Measurements from ENCODE around the gene ATP6V0D1.

ATP6V0D1 gene

DNA sequence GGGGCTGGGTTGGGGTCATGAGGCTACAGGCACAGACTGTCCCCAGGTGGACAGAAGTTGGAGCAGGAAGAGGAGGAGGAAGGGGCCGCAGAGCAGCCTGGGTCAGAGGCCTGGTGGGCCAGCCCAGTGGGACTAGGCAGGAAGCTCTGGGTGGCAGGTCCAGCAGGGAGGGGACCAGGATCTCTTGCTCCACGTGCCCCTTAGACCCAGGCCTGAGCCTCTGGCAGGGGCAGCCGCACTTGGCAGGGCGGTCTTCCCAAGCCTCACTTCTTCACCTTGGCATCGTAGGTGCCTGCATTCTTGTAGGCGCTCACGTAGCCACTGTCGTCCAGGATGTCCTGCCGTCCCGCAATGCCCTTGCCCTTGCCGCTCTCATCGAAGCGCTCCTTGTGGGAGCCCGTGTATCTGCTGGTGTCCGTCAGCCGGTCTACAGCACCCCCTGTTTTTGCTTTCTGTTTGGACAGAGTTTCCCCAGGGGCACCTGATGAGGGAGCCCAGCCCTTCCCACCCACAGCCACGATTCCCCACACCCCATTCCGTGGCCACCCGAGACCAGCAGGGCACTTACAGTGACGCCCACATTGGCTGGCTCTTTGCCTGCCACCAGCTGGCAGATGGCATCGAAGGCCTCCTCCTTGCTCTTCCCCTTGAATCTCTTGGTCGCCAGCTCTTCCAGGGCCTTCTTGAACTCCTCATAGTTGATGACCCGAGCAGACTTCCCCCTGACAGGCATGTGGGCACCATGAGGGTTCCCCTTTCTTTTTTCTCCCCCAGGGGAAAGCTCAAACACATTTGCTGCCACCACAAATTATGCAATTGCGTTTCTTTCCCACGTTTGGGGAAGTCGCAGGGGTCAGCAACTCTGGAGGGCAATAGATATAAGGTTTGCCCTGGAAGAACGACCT, 90.8 kb downstream of the ATP6V0D1 start:
- H3K27ac ChIP-seq (ENCODE audit: low read length): no peak overlapping the region
- no peak overlapping the region for H3K4me3 ChIP-seq (ENCODE audit: low read length)
- no peaks in the 10 kb centered on the region for H3K36me3 ChIP-seq (ENCODE audit: control insufficient read depth, low read depth, low read length)
- no peak overlapping the region for H3K9ac ChIP-seq (ENCODE audit: low read length)
- H3K4me1 ChIP-seq (ENCODE audit: control insufficient read depth, low read depth, low read length): peaks cover 16% of the 10 kb centered on the region
- H3K9me3 ChIP-seq (ENCODE audit: control insufficient read depth, low read depth, low read length): no peaks in the 10 kb centered on the region
- H3K27me3 ChIP-seq (ENCODE audit: control insufficient read depth, insufficient read depth, low read length): peaks cover 39% of the 10 kb centered on the region

DNA sequence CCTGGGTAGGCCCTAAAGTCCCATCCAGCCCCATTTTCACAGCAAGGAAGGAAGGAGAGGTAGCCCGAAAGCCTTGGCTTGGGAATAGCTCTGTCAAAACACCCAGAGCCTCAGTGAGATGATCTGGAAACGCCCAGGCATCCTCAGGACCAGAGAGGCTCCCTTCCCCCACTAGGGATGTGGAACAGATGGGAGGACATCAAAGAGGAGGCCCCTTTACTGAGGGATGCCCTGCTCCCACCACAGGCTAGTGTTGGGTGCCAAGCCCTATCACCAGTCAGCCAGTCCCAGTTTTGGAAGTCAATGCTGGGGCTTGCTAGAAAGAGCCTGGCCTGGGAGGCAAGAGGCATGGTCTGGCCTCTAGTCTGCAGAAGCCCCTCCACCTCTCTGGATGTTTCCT, 92.4 kb downstream of the ATP6V0D1 start:
- no peak overlapping the region for H3K27ac ChIP-seq (ENCODE audit: low read length)
- H3K9ac ChIP-seq (ENCODE audit: low read length): no peak overlapping the region
- no peaks in the 10 kb centered on the region for H3K9me3 ChIP-seq (ENCODE audit: control insufficient read depth, low read depth, low read length)
- H3K4me1 ChIP-seq (ENCODE audit: control insufficient read depth, low read depth, low read length): peaks cover 12% of the 10 kb centered on the region
- peaks cover 23% of the 10 kb centered on the region for H3K27me3 ChIP-seq (ENCODE audit: control insufficient read depth, insufficient read depth, low read length)
- H3K4me3 ChIP-seq (ENCODE audit: low read length): no peak overlapping the region
- no peaks in the 10 kb centered on the region for H3K36me3 ChIP-seq (ENCODE audit: control insufficient read depth, low read depth, low read length)

DNA sequence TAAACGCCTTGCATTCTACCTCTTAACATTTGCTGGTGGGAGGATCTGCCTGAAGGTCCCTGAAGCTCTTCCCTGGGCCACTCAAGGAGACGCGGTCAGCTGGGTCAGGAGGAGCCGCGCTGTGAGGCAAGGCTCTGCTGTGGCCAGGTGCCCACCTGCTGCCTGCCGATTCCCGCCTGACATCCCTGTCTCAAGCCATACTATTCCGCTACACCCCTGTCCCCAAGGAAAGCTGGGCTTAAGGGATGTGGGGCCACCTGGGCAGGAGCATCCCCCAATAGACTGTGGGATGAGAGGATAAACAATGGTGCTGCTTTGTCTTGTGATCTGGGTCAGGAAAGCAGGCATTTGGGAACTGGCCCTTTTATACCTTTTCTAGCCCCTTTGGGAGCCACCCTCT, 92.8 kb downstream of the ATP6V0D1 start:
- Histone ChIP-seq H3K4me1 (ENCODE audit: control insufficient read depth, low read depth, low read length) (peaks cover 11% of the 10 kb centered on the region), H3K9me3 (ENCODE audit: control insufficient read depth, low read depth, low read length) (no peaks in the 10 kb centered on the region), H3K36me3 (ENCODE audit: control insufficient read depth, low read depth, low read length) (no peaks in the 10 kb centered on the region), H3K27me3 (ENCODE audit: control insufficient read depth, insufficient read depth, low read length) (peaks cover 19% of the 10 kb centered on the region), H3K9ac (ENCODE audit: low read length) (no peak overlapping the region), H3K27ac (ENCODE audit: low read length) (no peak overlapping the region), H3K4me3 (ENCODE audit: low read length) (no peak overlapping the region)
